IMR-90 (cell line): ENCODE data around the gene MIOX. TPM values are rescaled to one million over a fixed set of nuclear protein-coding genes. Genes with fewer than 3 reads are reported as not detected.

ENCODE experiments used
- ATAC-seq: fragments of 200-7000 bp; cut with Tn5 transposase; 2 replicates; pipeline ENCODE4 v1.9.1; 2020; ENCODE audit warnings: low read depth, mild to moderate bottlenecking, moderate library complexity
- BruUV-seq: library from RNA; stranded (reverse); fragments of 400-500 nt; replicated peaks from 2 replicates; lab custom pipeline; 2021; lab: Mats Ljungman, UMichigan
- CTCF ChIA-PET: fragments of 300-600 bp; formaldehyde crosslinking; extraction: SDS; loops from one replicate; lab custom pipeline; 2021; ENCODE audit warnings: antibody characterized with exemption; lab: Yijun Ruan, JAX
- POLR2A ChIA-PET: fragments of 300-600 bp; sonication (Branson Sonifier 250); formaldehyde crosslinking; loops from one replicate; lab custom pipeline; 2022; ENCODE audit warnings: antibody characterized with exemption; ENCODE audit not compliant: unreplicated experiment; lab: Charles Lee
- DNase-seq: peaks from one replicate; pipeline ENCODE4 v3.0.0; 2013
- H2AFZ ChIP-seq: replicated peaks from 2 replicates; pipeline ENCODE3; 2013; ENCODE audit warnings: low read length, mild to moderate bottlenecking; ENCODE audit not compliant: poor library complexity
- H2AK5ac ChIP-seq: 2 replicates; pipeline ENCODE4 v1.6.1; 2013; ENCODE audit warnings: low read depth, low read length, inconsistent platforms
- H2AK9ac ChIP-seq: replicated peaks from 2 replicates; pipeline ENCODE3; 2013; ENCODE audit warnings: mild to moderate bottlenecking, low read depth, low read length, moderate library complexity; ENCODE audit not compliant: poor library complexity
- H2BK120ac ChIP-seq: 2 replicates; pipeline ENCODE4 v1.6.1; 2013; ENCODE audit warnings: low read depth, low read length, inconsistent platforms
- H2BK15ac ChIP-seq: 3 replicates; pipeline ENCODE4 v1.6.1; 2013; ENCODE audit warnings: low read depth, low read length, inconsistent platforms
- H2BK20ac ChIP-seq: 2 replicates; pipeline ENCODE4 v1.6.1; 2013; ENCODE audit warnings: low read depth, mild to moderate bottlenecking, inconsistent platforms, low read length, moderate library complexity
- H2BK5ac ChIP-seq: 2 replicates; pipeline ENCODE4 v1.6.1; 2013; ENCODE audit warnings: mild to moderate bottlenecking, low read depth, low read length, inconsistent platforms; ENCODE audit not compliant: poor library complexity, severe bottlenecking
- H3K14ac ChIP-seq: replicated peaks from 2 replicates; pipeline ENCODE4 v1.6.1; 2013; ENCODE audit warnings: low read depth, low read length, inconsistent platforms
- H3K18ac ChIP-seq: 2 replicates; pipeline ENCODE4 v1.6.1; 2013; ENCODE audit warnings: low read depth, low read length, control low read depth
- H3K23ac ChIP-seq: 2 replicates; pipeline ENCODE4 v1.6.1; 2013; ENCODE audit warnings: low read depth, low read length, inconsistent platforms
- H3K27ac ChIP-seq: 2 replicates; pipeline ENCODE4 v1.5.1; 2013; ENCODE audit warnings: mild to moderate bottlenecking, control low read depth, low read length; ENCODE audit not compliant: insufficient read depth
- H3K27me3 ChIP-seq: 2 replicates; pipeline ENCODE4 v1.6.1; 2013; ENCODE audit warnings: low read length; ENCODE audit not compliant: control insufficient read depth, insufficient read depth
- H3K36me3 ChIP-seq: 2 replicates; pipeline ENCODE4 v1.6.1; 2013; ENCODE audit warnings: low read length, mixed read lengths; ENCODE audit not compliant: control insufficient read depth, insufficient read depth
- H3K4ac ChIP-seq: 2 replicates; pipeline ENCODE4 v1.6.1; 2013; ENCODE audit warnings: low read depth, low read length, inconsistent platforms
- H3K4me1 ChIP-seq: 2 replicates; pipeline ENCODE4 v1.6.1; 2013; ENCODE audit warnings: low read length, mixed read lengths; ENCODE audit not compliant: control insufficient read depth, insufficient read depth
- H3K4me2 ChIP-seq: 2 replicates; pipeline ENCODE4 v1.6.1; 2013; ENCODE audit warnings: low read depth, mild to moderate bottlenecking, control low read depth, low read length, moderate library complexity
- H3K4me3 ChIP-seq: 2 replicates; pipeline ENCODE4 v1.5.1; 2013; ENCODE audit warnings: low read depth, mild to moderate bottlenecking, control low read depth, low read length, moderate library complexity; ENCODE audit not compliant: insufficient read depth
- H3K56ac ChIP-seq: 2 replicates; pipeline ENCODE4 v1.6.1; 2013; ENCODE audit warnings: low read length, inconsistent platforms; ENCODE audit not compliant: insufficient read depth; ENCODE audit errors: extremely low read depth
- H3K79me1 ChIP-seq, 2 experiments: 2 replicates each; pipeline ENCODE4 v1.6.1; 2013; ENCODE audit warnings: low read length in 2 of 2, inconsistent platforms in 1 of 2, low read depth in 1 of 2
- H3K9ac ChIP-seq: 2 replicates; pipeline ENCODE4 v1.6.1; 2013; ENCODE audit warnings: low read depth, low read length, control low read depth
- H3K9me1 ChIP-seq: 2 replicates; pipeline ENCODE4 v1.6.1; 2013; ENCODE audit warnings: low read length, inconsistent platforms; ENCODE audit not compliant: insufficient read depth
- H3K9me3 ChIP-seq: 2 replicates; pipeline ENCODE4 v1.6.1; 2013; ENCODE audit warnings: low read length; ENCODE audit not compliant: control insufficient read depth, insufficient read depth
- H4K20me1 ChIP-seq: 2 replicates; pipeline ENCODE4 v1.6.1; 2013; ENCODE audit warnings: low read length, inconsistent platforms; ENCODE audit not compliant: insufficient read depth
- H4K5ac ChIP-seq: 2 replicates; pipeline ENCODE4 v1.6.1; 2013; ENCODE audit warnings: mild to moderate bottlenecking, low read depth, low read length, control low read depth
- H4K8ac ChIP-seq, 2 experiments: 2 replicates each; pipeline ENCODE4 v1.6.1; 2013; ENCODE audit warnings: low read depth in 2 of 2, low read length in 2 of 2, control low read depth in 1 of 2, inconsistent platforms in 1 of 2
- H4K91ac ChIP-seq: 2 replicates; pipeline ENCODE4 v1.6.1; 2013; ENCODE audit warnings: low read depth, low read length, inconsistent platforms; ENCODE audit not compliant: insufficient read depth
- BHLHE40 ChIP-seq: fragments of 150-350 bp; IDR thresholded peaks from 2 replicates; pipeline ENCODE4 v1.6.1; 2016; ENCODE audit warnings: mild to moderate bottlenecking, low read depth, low read length
- CEBPB ChIP-seq: IDR thresholded peaks from 2 replicates; pipeline ENCODE4 v1.6.1; 2012; ENCODE audit warnings: low read depth, low read length, improper control_type of control experiment
- CHD1 ChIP-seq: IDR thresholded peaks from 2 replicates; pipeline ENCODE4 v1.6.1; 2012; ENCODE audit warnings: low read depth, low read length, improper control_type of control experiment
- CTCF ChIP-seq: conservative IDR thresholded peaks from 2 replicates; pipeline ENCODE4 v1.5.1; 2012; ENCODE audit warnings: mild to moderate bottlenecking, low read depth, low read length, improper control_type of control experiment
- ELK1 ChIP-seq: fragments of 150-350 bp; IDR thresholded peaks from 2 replicates; pipeline ENCODE4 v1.6.1; 2016; ENCODE audit warnings: low read depth, mild to moderate bottlenecking, low read length, moderate library complexity, borderline replicate concordance
- FOS ChIP-seq: fragments of 150-350 bp; IDR thresholded peaks from 2 replicates; pipeline ENCODE4 v1.6.1; 2016; ENCODE audit warnings: low read depth, low read length
- MAFK ChIP-seq: IDR thresholded peaks from 2 replicates; pipeline ENCODE4 v1.6.1; 2012; ENCODE audit warnings: low read depth, low read length, improper control_type of control experiment
- MAZ ChIP-seq: IDR thresholded peaks from 2 replicates; pipeline ENCODE4 v1.6.1; 2012; ENCODE audit warnings: low read depth, mild to moderate bottlenecking, low read length, improper control_type of control experiment, moderate library complexity, borderline replicate concordance
- MXI1 ChIP-seq: IDR thresholded peaks from 2 replicates; pipeline ENCODE4 v1.6.1; 2012; ENCODE audit warnings: low read depth, mild to moderate bottlenecking, low read length, moderate library complexity, borderline replicate concordance
- NFE2L2 ChIP-seq: fragments of 150-350 bp; IDR thresholded peaks from 2 replicates; pipeline ENCODE4 v1.6.1; 2016; ENCODE audit warnings: low read depth, mild to moderate bottlenecking, low read length
- POLR2A ChIP-seq: IDR thresholded peaks from 2 replicates; pipeline ENCODE4 v1.6.1; 2012; ENCODE audit warnings: mild to moderate bottlenecking, low read depth, low read length
- RAD21 ChIP-seq: IDR thresholded peaks from 2 replicates; pipeline ENCODE4 v1.6.1; 2012; ENCODE audit warnings: low read length, improper control_type of control experiment
- RCOR1 ChIP-seq: IDR thresholded peaks from 2 replicates; pipeline ENCODE4 v1.6.1; 2012; ENCODE audit warnings: mild to moderate bottlenecking, low read length, improper control_type of control experiment; ENCODE audit not compliant: insufficient replicate concordance
- RFX5 ChIP-seq: IDR thresholded peaks from 2 replicates; pipeline ENCODE4 v1.8.0; 2012; ENCODE audit warnings: low read depth, mild to moderate bottlenecking, low read length, moderate library complexity
- SMC3 ChIP-seq: fragments of 150-350 bp; IDR thresholded peaks from 2 replicates; pipeline ENCODE4 v1.6.1; 2016; ENCODE audit warnings: low read depth, mild to moderate bottlenecking, antibody characterized with exemption, low read length, moderate library complexity
- USF2 ChIP-seq: fragments of 150-350 bp; IDR thresholded peaks from 2 replicates; pipeline ENCODE4 v1.6.1; 2017; ENCODE audit warnings: mild to moderate bottlenecking, antibody characterized with exemption, low read length, low read depth
- WGBS, 2 experiments: methylation state at CpG; one replicate each; pipeline versions ENCODE4 v1.1.5 to v1.1.7; 2013; ENCODE audit warnings: missing lambda C conversion rate in 2 of 2; ENCODE audit not compliant: insufficient read length in 1 of 2; ENCODE audit errors: extremely low coverage in 2 of 2; 5-methylcytosine and 5-hydroxymethylcytosine counted together
- dilution Hi-C: fragments of 300-500 bp; cut with HindIII; formaldehyde crosslinking; loops from one replicate; pipeline ENCODE4 v1.14.3; 2018; ENCODE audit warnings: low sequenced_read_pairs; ENCODE audit not compliant: unreplicated experiment
- in situ Hi-C: fragments of 300-500 bp; cut with MboI; formaldehyde crosslinking; loops from 3 replicates; pipeline ENCODE4 v1.14.3; 2019; ENCODE audit warnings: low sequenced_read_pairs, inconsistent platforms, mixed read lengths
- intact Hi-C: fragments of 100-400 bp; cut with micrococcal nuclease; formaldehyde crosslinking; loops from 2 replicates; pipeline ENCODE4 v1.10.0; 2022
- polyA plus RNA-seq, 3 experiments: library from polyadenylated mRNA; depleted of rRNA; stranded (reverse); fragments of >200 nt; gene quantifications; 2 replicates each; pipeline ENCODE4 v1.2.3, GENCODE V29; 2012; ENCODE audit warnings: low replicate concordance in 1 of 3
- total RNA-seq: library from RNA; depleted of rRNA; stranded (reverse); fragments of >200 nt; gene quantifications from 2 replicates; pipeline ENCODE4 v1.2.3, GENCODE V29; 2012

The MIOX gene
- total and polyA plus RNA-seq, 2 of the 4 experiments (the other 2 are of a cell fraction): not detected

- no peak overlapping the region for H3K4me2 ChIP-seq
- dilution Hi-C loops: no loop called here
- H2BK20ac ChIP-seq: no peak overlapping the region
- H2AK9ac ChIP-seq: no peak overlapping the region
- no peak overlapping the region for H3K14ac ChIP-seq
- H3K4me1 ChIP-seq: no peaks in the 10 kb centered on the region
- no peak overlapping the region for H2BK120ac ChIP-seq
- H4K8ac ChIP-seq: no peak overlapping the region
- no peak overlapping the region for H2BK5ac ChIP-seq
- H4K20me1 ChIP-seq: peaks cover 11% of the 10 kb centered on the region
- H3K79me1 ChIP-seq: peaks cover 20 to 47% of the 10 kb centered on the region in 2 experiments
- no peak overlapping the region for H2AFZ ChIP-seq
- CTCF ChIA-PET: no interaction called here
- H4K5ac ChIP-seq: no peak overlapping the region
- DNase-seq (no peak), ATAC-seq (no peak)
- H3K27ac ChIP-seq: no peak overlapping the region
- intact Hi-C loops: no loop called here
- peaks cover 45% of the 10 kb centered on the region for H3K36me3 ChIP-seq
- no peak overlapping the region for H3K56ac ChIP-seq
- H3K27me3 ChIP-seq: no peaks in the 10 kb centered on the region
- in situ Hi-C loops: no loop called here
- H3K9ac ChIP-seq: no peak overlapping the region
- H2BK15ac ChIP-seq: no peak overlapping the region
- WGBS, 2 experiments: 100% methylated on average over 2 of the region's 7 CpGs; no CpG with 5 or more reads in 1 of the 2 experiments
- POLR2A ChIA-PET: no interaction called here
- H3K4me3 ChIP-seq: no peak overlapping the region
- no peak overlapping the region for H3K18ac ChIP-seq
- no peak overlapping the region for H3K23ac ChIP-seq
- no peak overlapping the region for H2AK5ac ChIP-seq
- BruUV-seq: no TSS peak
- TF ChIP-seq CEBPB: no peak
- no peak for TF ChIP-seq BHLHE40
- no peak for TF ChIP-seq ELK1
- no peak for TF ChIP-seq MXI1
- no peak for TF ChIP-seq USF2
- no peak for TF ChIP-seq CHD1
- no peak for TF ChIP-seq MAZ
- no peak for TF ChIP-seq CTCF
- no peak for TF ChIP-seq RCOR1
- no peak for TF ChIP-seq FOS
- no peak for TF ChIP-seq MAFK
- TF ChIP-seq POLR2A: no peak
- TF ChIP-seq RFX5: no peak
- no peak for TF ChIP-seq RAD21
- TF ChIP-seq NFE2L2: no peak
- no peak for TF ChIP-seq SMC3
- no peaks in the 10 kb centered on the region for H3K9me3 ChIP-seq
- no peak overlapping the region for H4K91ac ChIP-seq
- no peaks in the 10 kb centered on the region for H3K9me1 ChIP-seq
- no peak overlapping the region for H3K4ac ChIP-seq
Measured at GRCh38 chr22:50518606-50519005, 31.9 kb downstream of the MIOX start.
